Lung (tissue), 12 donors: ENCODE data around the gene ELP4. TPM values are rescaled to one million over a fixed set of nuclear protein-coding genes. Genes with fewer than 3 reads are reported as not detected.
"Not testable (repeated sequence)": the region's sequence is repeated elsewhere in the genome, so short reads cannot be mapped to it uniquely, and the experiment has no call there.

Experiments used
- ATAC-seq: fragments of 200-7000 bp; cut with Tn5 transposase; one replicate; pipeline ENCODE4 v1.9.1; 2020; ENCODE audit warnings: moderate number of reproducible peaks; ENCODE audit not compliant: insufficient read depth, low FRiP score
- DNase-seq, 3 donors: peaks; one replicate each; pipeline ENCODE4 v3.0.0-alpha.2; 2013 to 2017
- H3K27ac ChIP-seq, 2 donors: one replicate each; pipeline ENCODE4 v1.5.1; 2013; ENCODE audit warnings: mild to moderate bottlenecking in 2 of 2, moderate library complexity in 2 of 2, control low read depth in 1 of 2, inconsistent platforms in 1 of 2, low read depth in 1 of 2, low read length in 1 of 2
- H3K27me3 ChIP-seq, 3 donors: one replicate each; pipeline ENCODE4 v1.5.1; 2013; ENCODE audit warnings: low read length in 2 of 3; ENCODE audit not compliant: control insufficient read depth in 3 of 3, insufficient read depth in 3 of 3
- H3K36me3 ChIP-seq, 4 donors: one replicate each; pipeline ENCODE4 v1.5.1; 2013; ENCODE audit warnings: low read length in 4 of 4, mild to moderate bottlenecking in 1 of 4, moderate library complexity in 1 of 4; ENCODE audit not compliant: control insufficient read depth in 4 of 4, insufficient read depth in 4 of 4
- H3K4me1 ChIP-seq, 5 donors: one replicate each; pipeline ENCODE4 v1.5.1; 2013; ENCODE audit warnings: low read length in 5 of 5, mild to moderate bottlenecking in 2 of 5, moderate library complexity in 1 of 5; ENCODE audit not compliant: control insufficient read depth in 5 of 5, insufficient read depth in 5 of 5
- H3K4me3 ChIP-seq: one replicate; pipeline ENCODE4 v1.5.1; 2013; ENCODE audit warnings: mild to moderate bottlenecking, control low read depth, moderate library complexity
- H3K9ac ChIP-seq, 2 donors: one replicate each; pipeline ENCODE4 v1.5.1; 2013; ENCODE audit warnings: low read length in 2 of 2, control low read depth in 1 of 2; ENCODE audit not compliant: insufficient read depth in 1 of 2
- H3K9me3 ChIP-seq, 4 donors: one replicate each; pipeline ENCODE4 v1.5.1; 2013; ENCODE audit warnings: low read length in 3 of 4, mild to moderate bottlenecking in 1 of 4, moderate library complexity in 1 of 4; ENCODE audit not compliant: control insufficient read depth in 4 of 4, insufficient read depth in 3 of 4
- CTCF ChIP-seq: IDR thresholded peaks from 2 replicates; pipeline ENCODE4 v1.5.1; 2012; ENCODE audit warnings: mild to moderate bottlenecking; ENCODE audit errors: control extremely low read depth, extremely low read depth
- WGBS, 2 donors: extraction: QIAGEN DNeasy Blood & Tissue Kit; methylation state at CpG; one replicate each; pipeline ENCODE4 v1.1.7; 2013; 5-methylcytosine and 5-hydroxymethylcytosine counted together
- polyA plus RNA-seq, 2 donors: library from polyadenylated mRNA; stranded (reverse); fragments of 200-250 nt; gene quantifications; one replicate each; pipeline ENCODE4 v1.2.1, GENCODE V29; 2013
- total RNA-seq, 2 donors: library from RNA; depleted of rRNA in 1 of 2; stranded (reverse); fragments of >200 nt in 1 of 2; gene quantifications; one replicate each; pipeline ENCODE4 v1.2.1, GENCODE V29; 2014 to 2021
- donor health status: control.
- donor health status: control.
- donor health status: Bipolar disorder and iron deficiency.
- donor health status: healthy.
- donor health status: DM: yes; HTN: yes; CAD: no.

Gene ELP4
- total and polyA plus RNA-seq, 4 donors, result 7.7 to 47.8 (median 13.7) TPM

DNA sequence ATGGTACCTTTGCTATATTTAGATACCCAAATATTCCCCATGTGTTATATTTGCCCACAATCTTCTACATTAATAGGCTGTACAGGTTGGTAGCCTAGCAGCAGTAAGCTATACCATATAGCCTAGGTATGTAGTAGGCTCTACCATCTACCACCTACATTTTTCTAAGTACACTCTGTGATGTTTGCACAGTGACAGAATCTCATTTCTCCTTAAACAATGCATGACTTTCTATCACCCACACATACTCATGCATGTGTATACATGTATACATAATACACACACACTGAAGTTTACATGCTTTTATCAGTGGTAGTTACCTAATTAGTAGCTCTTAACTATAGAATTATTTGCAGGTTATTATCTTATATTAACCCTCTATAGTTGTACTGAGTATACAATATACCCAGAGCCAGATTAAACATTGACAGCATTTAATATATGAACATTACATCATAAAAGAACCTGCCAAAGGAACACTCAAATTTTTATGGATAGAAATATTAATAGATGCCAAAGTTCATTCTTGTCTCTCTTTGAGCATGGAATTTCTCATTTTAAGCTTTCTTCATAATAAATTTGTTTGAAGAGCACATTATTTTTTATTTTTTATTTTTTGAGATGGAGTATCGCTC lies 51.4 kb downstream of the ELP4 start:
- no peak for TF ChIP-seq CTCF
- Histone ChIP-seq H3K4me1 (peaks cover 0 to 26% (median 4%) of the 10 kb centered on the region in 5 donors), H3K4me3 (no peak overlapping the region), H3K9ac (no peak overlapping the region), H3K27me3 (no peaks in the 10 kb centered on the region), H3K36me3 (no peaks in the 10 kb centered on the region), H3K27ac (no peak overlapping the region), H3K9me3 (no peaks in the 10 kb centered on the region)
- 100% methylated on average over 1 of the region's 1 CpG for WGBS, 2 donors
- ATAC-seq (no peak), DNase-seq (no peak)

- 95 to 96% methylated on average over 4 of the region's 4 CpGs for WGBS, 2 donors
- not testable (repeated sequence) for ATAC-seq
Observed at GRCh38 chr11:31564517-31564916, 55.0 kb downstream of the ELP4 start.

GRCh38 chr11:31574133-31574532 lies 64.6 kb downstream of the ELP4 start:
- H3K36me3 ChIP-seq, DNase-seq, H3K4me1 ChIP-seq, H3K4me3 ChIP-seq, H3K27me3 ChIP-seq, ATAC-seq, H3K27ac ChIP-seq, H3K9ac ChIP-seq, H3K9me3 ChIP-seq: not testable (repeated sequence)
- 83 to 86% methylated on average over 4 of the region's 4 CpGs for WGBS, 2 donors

More at GRCh38 chr11:31564517-31564916, 55.0 kb downstream of the ELP4 start:
- not testable (repeated sequence) for H3K4me3 ChIP-seq, H3K4me1 ChIP-seq, H3K9ac ChIP-seq, H3K27ac ChIP-seq, H3K9me3 ChIP-seq, H3K27me3 ChIP-seq, DNase-seq, H3K36me3 ChIP-seq

GRCh38 chr11:31575764-31576163 lies 66.2 kb downstream of the ELP4 start:
- H3K27me3 ChIP-seq, H3K27ac ChIP-seq, H3K9ac ChIP-seq, H3K4me1 ChIP-seq, H3K4me3 ChIP-seq, H3K9me3 ChIP-seq, H3K36me3 ChIP-seq, ATAC-seq, DNase-seq: not testable (repeated sequence)
- WGBS, 2 donors, result 94 to 96% methylated on average over 3 of the region's 3 CpGs

GRCh38 chr11:31579412-31579811 lies 69.8 kb downstream of the ELP4 start:
- 95 to 99% methylated on average over 3 of the region's 3 CpGs for WGBS, 2 donors
- ATAC-seq, H3K27me3 ChIP-seq, H3K9me3 ChIP-seq, H3K4me3 ChIP-seq, H3K4me1 ChIP-seq, H3K9ac ChIP-seq, DNase-seq, H3K27ac ChIP-seq, H3K36me3 ChIP-seq: not testable (repeated sequence)
